NCI-H146 treated with DMSO at 0.1 percent for 48 hours (cell line): ENCODE measurements around the gene MGAT4C.
A peak's percentile ranks its signal among the peaks of the same experiment; 100 is the strongest.
"Not testable (repeated sequence)": the region's sequence is repeated elsewhere in the genome, so short reads cannot be mapped to it uniquely, and the experiment has no call there.

Experiments
- DNase-seq: peaks from one replicate; lab custom pipeline; 2025; ENCODE audit not compliant: unreplicated experiment; lab: John Stamatoyannopoulos, UW

Gene MGAT4C

GRCh38 chr12:86256163-86256562 is at the start of gene MGAT4C:
Gene MGAT4C (minus strand): TSS chr12:86256391.
- peak; percentile 98 for DNase-seq

GRCh38 chr12:86296396-86296795 is 40.2 kb upstream of the MGAT4C start:
- DNase-seq: not testable (repeated sequence)

DNA sequence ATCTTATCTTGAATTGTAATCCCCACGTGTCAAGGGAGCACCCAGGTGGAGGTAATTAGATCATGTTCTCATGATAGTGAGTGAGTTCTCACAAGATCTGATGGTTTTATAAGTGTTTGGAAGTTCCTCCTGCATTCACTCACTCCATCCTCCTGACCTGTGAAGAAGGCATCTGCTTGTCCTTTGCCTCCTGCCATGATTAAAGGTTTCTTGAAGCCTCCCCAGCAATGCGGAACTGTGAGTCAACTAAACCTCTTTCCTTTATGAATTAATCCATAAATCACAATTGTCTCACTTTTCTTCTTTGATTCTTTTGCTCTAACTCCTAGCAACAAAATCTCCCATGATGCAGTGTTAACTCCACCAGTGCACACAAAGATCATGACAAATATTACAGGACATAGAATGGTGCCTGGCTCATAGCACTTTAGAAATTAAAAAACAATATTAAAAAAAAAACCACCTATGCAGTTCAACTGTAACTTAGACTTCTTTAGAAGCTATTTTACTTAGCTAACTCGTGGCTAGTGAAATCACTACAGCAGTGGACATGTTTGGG is 37.6 kb upstream of the MGAT4C start:
- DNase-seq: no peak

GRCh38 chr12:86292480-86292879 is 36.3 kb upstream of the MGAT4C start:
- DNase-seq: no peak

- DNase-seq: no peak
Observed at GRCh38 chr12:86290615-86291014, 34.4 kb upstream of the MGAT4C start.

DNA sequence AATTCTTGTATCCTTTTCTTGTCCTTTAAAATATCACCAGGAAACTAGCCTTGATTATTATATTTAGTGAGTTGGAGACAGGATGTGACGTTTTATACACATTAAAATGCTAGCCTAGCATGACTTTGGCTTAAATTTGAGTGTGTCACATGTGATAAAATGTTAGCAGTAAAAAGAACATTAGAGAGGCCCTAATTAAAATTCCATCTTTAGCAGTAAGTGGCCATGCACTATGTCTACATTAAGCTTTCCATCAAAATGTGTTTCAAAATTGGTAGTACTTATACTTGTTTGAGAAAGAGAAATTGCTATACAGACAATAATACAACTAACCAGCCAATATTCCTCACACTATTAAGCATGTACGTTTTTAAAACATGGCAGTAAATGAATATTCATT is 29.9 kb upstream of the MGAT4C start:
- no peak for DNase-seq

GRCh38 chr12:86283620-86284019 is 27.4 kb upstream of the MGAT4C start:
- no peak for DNase-seq

- no peak for DNase-seq
Observed at GRCh38 chr12:86275356-86275755, 19.2 kb upstream of the MGAT4C start.

DNA sequence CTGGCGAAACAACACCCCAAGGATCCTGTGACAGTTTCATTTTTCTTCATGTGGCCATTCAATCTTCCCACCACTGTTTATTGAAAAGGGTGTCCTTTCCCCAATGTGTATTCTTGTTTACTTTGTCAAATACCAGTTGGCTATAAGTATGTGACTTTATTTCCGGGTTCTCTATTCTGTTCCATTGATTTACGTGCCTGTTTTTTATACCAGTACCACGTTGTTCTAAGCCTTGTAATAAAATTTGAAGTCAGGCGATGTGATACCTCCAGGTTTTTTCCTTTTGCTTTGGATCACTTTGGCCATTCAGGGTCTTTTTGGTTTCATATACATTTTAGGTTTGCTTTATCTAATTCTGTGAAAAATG is 9.1 kb upstream of the MGAT4C start:
- DNase-seq: no peak

GRCh38 chr12:86264451-86265328 is 8.5 kb upstream of the MGAT4C start:
- no peak for DNase-seq

- DNase-seq: no peak
Observed at GRCh38 chr12:86261578-86261977, 5.4 kb upstream of the MGAT4C start.

DNA sequence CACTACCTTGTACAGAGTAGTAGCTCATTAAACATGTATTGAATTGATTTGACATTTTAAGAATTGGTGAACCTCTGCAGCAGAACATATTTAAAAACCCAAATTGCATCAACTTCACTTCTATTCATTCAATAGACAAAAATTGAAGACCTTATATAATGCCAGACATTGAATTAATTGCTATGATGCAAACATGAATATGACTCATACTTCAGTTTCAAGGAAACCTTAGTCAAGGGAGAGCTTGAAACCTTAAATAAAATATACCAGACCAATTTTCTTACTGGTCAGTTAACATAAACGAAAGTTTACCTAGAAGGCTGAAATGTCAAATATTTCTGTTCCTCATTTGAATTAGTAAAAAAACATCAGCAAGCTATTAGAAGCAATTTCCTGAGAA is 5.0 kb upstream of the MGAT4C start:
- no peak for DNase-seq

DNA sequence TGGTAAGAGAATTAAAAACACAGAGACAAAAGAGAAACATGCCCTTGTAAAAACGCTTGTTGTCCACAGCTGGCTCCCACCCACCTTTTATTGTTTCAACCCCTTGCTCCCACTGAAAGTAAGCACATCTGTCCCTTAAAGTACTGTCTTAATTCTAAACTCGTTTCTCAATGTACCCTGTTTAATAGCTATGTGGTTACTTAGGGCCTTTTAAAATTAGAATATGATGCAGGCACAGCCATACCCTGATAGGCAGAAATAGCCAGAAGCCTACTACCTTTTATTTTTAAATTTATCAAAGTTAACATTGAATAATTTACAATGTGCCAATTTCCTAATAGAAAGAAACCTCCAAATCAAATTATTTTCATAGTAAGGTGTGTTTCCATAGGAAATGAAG is 4.0 kb upstream of the MGAT4C start:
- no peak for DNase-seq

- peak; percentile 20 for DNase-seq
Observed at GRCh38 chr12:86257134-86257533, 943 bp upstream of the MGAT4C start.

- peak; percentile 34 for DNase-seq
Observed at GRCh38 chr12:86254399-86255107, 1.6 kb downstream of the MGAT4C start.

- no peak for DNase-seq
Observed at GRCh38 chr12:86249851-86250250, 6.3 kb downstream of the MGAT4C start.

GRCh38 chr12:86249276-86249675 is 6.9 kb downstream of the MGAT4C start:
- no peak for DNase-seq

- DNase-seq: no peak
Observed at GRCh38 chr12:86247871-86248270, 8.3 kb downstream of the MGAT4C start.

DNA sequence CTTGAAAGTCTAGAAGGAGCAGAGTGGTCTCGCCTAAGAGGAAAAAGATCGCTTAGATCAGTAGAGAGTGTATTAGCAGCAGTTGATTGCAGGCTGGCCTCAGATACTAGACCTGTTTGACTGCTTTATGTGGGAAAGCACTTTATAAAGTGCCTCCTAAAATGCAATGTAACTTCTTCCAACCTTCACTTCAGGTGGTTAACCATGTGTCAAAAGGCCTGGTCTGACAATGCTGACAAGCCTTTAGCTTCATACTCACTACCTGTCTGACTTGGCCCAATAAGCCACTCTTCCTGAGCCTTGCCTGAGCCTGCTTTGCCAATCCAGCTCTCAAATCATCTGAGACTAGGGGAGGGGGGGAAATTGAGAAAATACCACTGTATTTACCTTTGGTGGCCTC is 14.6 kb downstream of the MGAT4C start:
- DNase-seq: no peak

DNA sequence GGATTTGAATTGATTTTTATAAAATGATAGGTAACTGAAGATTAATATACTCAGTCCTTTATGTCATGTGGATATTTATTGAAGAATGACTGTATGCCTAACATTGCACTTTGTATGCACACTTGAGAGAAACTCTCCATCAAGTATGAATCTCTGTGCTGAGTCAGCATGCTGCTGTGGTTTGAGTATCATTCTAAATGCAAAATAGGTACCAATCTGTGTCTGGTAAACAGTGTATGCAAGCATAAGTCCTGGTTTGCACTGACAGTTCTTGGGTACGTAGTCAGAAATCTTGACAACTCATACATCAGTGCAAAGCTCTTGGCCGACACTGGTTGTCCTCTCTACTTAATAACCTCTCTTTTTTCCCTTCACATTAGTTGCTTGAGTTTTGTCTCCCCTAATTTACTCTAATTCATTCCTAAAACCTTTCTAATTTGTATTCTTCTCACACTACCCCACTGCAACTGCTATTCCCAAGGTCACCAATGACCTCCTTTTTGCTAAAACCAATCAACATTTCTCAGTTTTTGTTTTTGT is 21.8 kb downstream of the MGAT4C start:
- no peak for DNase-seq

DNA sequence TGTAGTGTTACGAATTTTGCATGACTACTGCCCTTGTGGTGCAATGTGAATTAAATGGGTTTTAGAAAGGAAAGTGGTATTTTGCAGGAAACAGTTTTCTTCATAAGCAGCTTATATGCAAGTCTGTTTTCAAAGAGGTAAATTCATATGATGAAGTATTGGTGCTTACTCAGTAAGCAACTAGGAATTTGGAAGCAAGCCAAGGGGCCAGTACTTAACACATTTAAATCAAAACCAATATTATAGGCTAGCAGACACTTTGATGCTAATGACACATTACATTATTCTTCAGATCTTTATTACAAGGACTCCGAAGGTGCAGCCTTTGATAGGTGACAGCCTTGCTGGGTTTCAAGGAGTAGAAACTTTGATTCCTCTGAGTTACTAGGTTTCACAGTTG is 23.1 kb downstream of the MGAT4C start:
- no peak for DNase-seq
